Hematopoietic multipotent progenitor cell treated with erythropoietin and hydrocortisone succinate and interleukin-3 and kit ligand, for 6 days (in vitro differentiated cells): ENCODE data around the gene UBE2QL1.

Source experiments
- DNase-seq: peaks from one replicate; pipeline ENCODE4 v3.0.0-alpha.2; 2015

UBE2QL1 gene

DNA sequence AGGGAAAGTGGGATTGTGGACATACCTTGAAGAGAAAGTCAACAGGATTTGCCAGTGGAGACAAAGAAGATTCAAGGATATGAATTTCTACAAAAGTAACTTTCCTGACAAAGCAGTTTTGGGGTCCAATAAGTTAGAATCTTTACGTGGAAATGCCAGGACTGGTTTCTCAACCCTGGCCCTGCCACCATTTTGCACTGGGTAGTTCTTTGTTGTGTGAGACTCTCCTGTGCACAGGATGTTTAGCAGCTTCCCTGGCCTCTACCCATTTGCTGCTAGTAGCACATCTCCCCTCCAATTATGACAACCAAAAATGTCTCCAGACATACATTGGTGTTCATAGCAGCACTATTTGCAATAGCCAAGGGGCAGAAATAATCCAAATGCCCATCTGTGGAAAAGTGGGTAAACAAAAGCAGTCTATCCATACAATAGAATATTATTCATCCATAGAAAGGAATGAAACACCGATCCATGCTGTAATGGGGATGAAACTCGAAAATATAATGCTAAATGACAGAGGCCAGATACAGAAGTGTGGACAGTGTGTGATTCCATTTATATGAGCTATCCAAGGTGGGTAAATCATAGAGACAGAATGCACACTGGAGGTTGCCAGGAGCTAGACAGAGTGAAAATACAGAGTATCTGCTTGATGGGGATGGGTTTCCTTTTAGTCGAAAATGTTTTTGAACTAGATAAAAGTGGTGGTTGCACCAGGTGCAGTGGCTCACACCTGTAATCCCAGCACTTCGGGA lies 92.8 kb downstream of the UBE2QL1 start:
- no peak for DNase-seq

- no peak for DNase-seq
Observed at GRCh38 chr5:6542421-6543345, 94.0 kb downstream of the UBE2QL1 start.

GRCh38 chr5:6543346-6543730 lies 94.7 kb downstream of the UBE2QL1 start:
- DNase-seq = no peak

DNA sequence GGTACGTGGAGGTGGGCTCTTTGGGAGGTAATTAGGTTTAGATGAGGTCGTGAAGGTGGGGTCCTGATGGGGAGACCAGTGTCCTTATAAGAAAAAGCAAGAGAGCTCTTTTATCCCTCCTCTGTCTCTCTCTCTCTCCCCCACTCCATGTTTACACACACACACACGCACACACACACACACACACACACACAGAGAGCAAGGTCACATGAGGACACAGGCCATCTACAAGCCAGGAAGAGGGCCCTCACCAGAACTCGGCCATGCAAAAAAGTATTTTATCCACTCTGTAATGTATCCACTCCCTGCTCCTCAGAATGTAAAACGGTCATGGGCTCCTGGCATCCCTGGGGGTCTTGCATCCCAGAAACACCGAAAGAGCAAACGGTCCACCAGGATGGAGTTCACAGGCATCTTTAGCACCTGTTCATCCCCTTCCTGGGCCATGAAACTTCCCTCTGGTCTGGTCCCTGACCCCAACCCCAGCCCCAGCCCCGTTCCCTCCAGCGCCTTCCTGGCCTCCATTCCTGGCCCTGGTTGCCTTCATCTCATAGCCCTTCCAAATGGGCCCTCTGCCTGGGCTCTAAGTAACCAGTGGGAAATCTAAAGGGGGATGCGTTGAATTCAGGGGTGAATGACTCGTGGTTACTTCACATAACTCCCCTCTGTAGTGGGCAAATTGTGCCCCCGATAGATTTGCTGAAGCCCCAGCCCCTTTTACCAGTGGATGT lies 95.3 kb downstream of the UBE2QL1 start:
- no peak for DNase-seq
